Measurements from ENCODE around the gene SH3PXD2B.
A peak's percentile ranks its signal among the peaks of the same experiment; 100 is the strongest.
"Not testable (repeated sequence)": the region's sequence is repeated elsewhere in the genome, so short reads cannot be mapped to it uniquely, and the experiment has no call there.

Gene SH3PXD2B

DNA sequence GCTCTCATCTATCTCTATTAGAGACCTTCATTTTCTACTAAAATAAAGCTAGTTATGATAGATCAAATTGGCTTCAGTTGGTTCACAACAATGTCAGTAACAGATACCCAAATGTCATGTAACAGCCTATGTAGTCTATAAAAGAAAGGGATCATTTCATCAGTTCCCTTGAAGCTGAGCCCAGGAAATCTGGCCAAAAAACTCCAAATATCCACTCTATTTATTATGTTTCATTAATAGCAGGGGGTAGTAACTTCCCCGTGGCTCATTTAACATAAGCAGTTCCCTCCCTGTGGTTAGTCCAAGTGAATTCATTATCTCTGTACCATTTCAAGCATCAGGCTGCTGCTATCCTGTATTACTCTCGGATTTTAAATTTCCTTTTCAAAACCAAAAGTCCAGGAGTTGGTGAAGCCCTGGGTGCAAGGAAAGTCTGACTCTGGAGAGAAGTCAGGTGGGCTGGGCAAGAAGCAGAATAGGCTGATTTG, 66.0 kb downstream of the SH3PXD2B start:
- FAIRE-seq (no peak), DNase-seq (ENCODE audit: insufficient read length, low spot score) (no peak)
- no peak for TF ChIP-seq POLR2A (IDR thresholded peaks at IDR 0.05; ENCODE audit: low read depth, low read length)

DNA sequence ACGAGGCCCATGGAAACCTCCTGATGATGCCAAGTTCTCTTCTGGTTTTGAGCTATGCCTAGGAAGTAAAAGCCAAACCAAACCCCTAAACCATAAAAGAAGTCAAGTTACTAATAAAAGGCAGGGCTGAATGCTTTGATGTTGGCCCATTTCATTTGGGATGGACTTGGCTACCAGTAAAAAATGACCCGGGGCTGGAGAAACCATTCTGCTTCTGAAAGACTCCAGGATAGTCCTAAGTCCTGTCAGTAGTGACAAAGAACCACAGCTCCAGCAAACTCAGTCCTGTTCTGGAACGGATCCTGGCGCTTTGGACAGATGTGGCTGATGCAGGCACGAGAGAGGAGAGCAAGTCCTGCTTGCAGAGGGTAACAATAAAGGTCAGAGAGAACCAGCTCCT, 68.6 kb downstream of the SH3PXD2B start:
- TF ChIP-seq POLR2A (IDR thresholded peaks at IDR 0.05; ENCODE audit: low read depth, low read length) = no peak
- FAIRE-seq = no peak
- DNase-seq (ENCODE audit: insufficient read length, low spot score) = no peak

DNA sequence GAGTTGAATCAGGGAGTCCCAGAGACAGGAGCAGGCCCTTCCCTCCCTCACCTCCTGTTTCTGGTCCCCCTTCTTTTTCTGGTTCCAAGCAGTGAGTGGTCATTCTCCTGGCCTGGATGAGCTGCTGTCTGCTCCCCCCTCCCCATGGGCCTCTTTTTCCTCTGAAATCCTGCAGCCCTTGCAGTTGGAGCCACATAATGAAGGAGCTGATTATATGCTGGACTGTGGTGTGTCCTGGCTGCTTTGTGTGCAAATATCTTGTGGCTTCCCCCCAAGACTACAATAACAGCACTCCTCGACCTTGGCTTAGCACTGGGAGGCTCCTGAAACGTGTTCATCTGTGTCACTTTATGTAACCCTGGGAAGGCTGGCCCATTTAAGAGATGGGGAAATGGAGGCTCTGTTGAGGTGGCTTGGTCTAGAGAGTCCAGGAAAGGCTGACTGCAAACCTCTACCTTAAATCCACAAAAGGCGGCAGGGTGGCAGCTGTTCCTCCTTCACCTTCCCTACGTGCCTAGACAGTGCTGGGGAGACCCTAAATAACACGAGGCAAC, 69.2 kb downstream of the SH3PXD2B start:
- FAIRE-seq (no peak), DNase-seq (ENCODE audit: insufficient read length, low spot score) (no peak)
- TF ChIP-seq POLR2A (IDR thresholded peaks at IDR 0.05; ENCODE audit: low read depth, low read length) = no peak

DNA sequence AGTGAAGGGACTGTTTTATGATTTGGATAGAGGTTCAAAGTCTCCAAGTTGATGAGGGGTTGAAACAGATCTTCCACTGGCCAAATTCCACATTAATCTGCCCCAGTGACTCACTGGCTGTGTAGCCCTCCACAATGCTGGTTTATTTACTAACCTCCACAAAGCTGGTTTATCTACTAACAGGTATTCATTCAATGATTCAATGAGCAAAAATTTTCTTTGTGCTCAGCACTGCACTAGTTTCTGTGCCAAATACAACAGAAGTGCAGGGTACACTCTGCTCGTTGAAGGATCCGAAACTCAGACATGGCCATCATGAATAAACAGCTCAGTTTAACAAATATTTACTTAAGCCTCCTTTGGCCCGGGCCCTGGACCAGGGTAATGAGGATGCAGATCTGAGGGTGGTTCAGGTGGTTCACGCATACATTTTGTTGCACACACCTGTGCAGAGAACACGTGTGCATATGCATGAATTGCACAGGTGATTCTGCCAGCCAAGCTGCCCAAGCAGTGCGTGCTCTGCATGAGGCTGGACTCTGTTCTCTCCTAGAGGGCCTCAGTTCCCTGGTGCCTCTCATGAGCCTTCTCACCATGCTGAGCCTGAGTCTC, 71.0 kb downstream of the SH3PXD2B start:
- FAIRE-seq = no peak
- DNase-seq (ENCODE audit: insufficient read length, low spot score) = peak; percentile 26
- no peak for TF ChIP-seq POLR2A (IDR thresholded peaks at IDR 0.05; ENCODE audit: low read depth, low read length)

DNA sequence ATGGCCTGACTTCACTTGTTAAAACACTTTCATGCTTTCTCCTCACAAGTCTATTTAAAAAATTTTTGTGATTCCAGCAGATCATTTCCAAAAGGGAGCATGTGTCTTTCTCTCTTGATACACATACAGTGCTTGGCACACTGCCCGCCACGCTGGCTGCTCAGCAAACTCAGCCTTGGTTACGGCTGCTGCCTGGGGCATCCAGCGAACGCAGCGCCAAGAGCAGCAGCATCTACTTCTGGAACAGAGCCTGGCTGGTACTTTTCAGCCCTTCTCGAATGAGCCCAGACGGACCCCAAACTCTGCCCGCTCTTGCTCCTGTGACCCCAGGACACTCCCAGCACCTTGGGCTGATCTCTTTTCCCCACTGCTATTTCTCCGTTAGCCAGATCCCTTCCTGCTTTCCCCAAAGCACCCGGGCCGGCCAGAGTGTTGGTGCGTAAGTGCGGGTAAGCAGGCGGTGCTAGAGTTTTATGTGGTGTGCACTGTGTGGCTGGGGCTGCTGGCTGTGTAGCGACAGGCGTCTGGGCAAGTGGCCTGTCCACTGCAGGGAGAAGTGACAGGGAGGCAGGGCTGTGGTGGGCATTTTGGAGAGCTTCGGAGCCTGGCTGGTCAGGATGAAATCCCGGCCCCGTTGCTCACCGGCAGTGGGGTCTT, 73.2 kb downstream of the SH3PXD2B start:
- no peak for DNase-seq (ENCODE audit: insufficient read length, low spot score)
- no peak for TF ChIP-seq POLR2A (IDR thresholded peaks at IDR 0.05; ENCODE audit: low read depth, low read length)
- no peak for FAIRE-seq

DNA sequence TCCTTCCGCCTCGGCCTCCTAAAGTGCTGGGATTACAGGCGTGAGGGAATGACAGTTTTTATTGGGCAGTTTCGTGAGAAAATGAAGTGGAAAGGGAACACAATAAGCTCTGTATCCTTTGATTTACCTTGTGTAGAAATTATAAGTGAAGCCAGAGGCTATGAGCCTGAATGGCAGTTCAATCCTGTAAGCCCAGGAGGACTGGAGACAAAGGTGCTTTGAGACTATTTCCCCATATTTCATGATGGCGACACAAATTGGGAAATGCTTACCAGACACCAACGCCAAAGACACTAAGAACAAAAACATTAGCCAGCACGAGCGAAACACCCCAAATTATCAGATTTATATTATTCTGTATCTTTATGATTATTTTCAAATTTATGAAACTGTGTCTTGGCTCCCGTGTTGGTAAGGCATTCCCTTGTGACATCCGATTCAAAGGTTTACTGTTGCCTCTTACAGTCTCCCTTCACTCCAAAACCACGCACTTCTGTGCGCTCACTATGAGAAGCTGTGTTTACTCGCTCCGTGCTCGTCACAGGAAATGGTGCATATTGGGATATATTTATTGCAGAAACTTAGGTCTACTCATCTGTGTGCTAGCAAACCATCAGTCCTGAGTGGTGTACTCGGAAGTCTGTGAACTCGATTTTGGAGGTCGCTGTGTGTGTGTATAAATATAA, 73.9 kb downstream of the SH3PXD2B start:
- no peak for TF ChIP-seq POLR2A (IDR thresholded peaks at IDR 0.05; ENCODE audit: low read depth, low read length)
- DNase-seq (ENCODE audit: insufficient read length, low spot score) (no peak), FAIRE-seq (no peak)

DNA sequence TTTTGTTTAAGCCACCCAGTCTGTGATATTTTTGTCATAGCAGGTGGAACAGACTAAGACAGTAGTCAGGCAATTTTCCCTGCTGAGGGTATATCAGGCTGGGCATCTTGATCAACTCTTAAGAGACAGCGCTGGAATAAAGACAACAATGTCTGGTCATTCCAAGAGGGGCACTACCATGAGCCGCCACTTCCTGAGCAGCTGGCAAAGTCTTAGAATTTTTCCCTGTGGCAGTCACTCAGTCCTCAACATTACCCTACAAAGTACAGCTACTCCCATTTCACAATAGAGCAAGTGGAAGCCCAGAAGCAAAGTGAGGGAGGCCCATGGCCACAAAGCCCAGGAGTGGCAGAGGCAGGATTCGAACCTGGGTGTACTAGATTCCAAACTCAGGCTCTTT, 74.8 kb downstream of the SH3PXD2B start:
- DNase-seq (ENCODE audit: insufficient read length, low spot score) = no peak
- FAIRE-seq = no peak

DNA sequence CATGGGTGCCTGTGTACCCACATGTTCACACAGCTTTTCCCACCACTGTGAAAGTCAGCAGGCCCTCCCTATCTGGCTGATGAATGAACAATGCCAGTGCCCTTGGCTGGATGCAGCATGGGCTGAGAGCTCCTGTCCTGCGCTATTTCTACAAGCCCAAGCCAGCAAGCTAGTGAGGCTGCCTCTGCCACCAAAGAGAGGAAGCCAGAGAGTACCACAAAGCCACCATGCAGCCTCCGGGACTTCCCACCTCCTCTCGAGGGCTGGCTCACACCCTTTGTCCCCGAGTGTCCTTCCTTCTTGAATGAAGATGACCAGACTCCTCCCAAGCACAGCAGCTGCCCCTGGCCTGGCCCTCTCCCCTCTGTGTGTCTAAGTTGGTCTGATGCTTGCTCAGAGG, 76.5 kb downstream of the SH3PXD2B start:
- DNase-seq (ENCODE audit: insufficient read length, low spot score) (no peak), FAIRE-seq (no peak)
- no peak for TF ChIP-seq POLR2A (IDR thresholded peaks at IDR 0.05; ENCODE audit: low read depth, low read length)

More for the DNA sequence above, 74.8 kb downstream of the SH3PXD2B start:
- TF ChIP-seq POLR2A (IDR thresholded peaks at IDR 0.05; ENCODE audit: low read depth, low read length) = no peak

DNA sequence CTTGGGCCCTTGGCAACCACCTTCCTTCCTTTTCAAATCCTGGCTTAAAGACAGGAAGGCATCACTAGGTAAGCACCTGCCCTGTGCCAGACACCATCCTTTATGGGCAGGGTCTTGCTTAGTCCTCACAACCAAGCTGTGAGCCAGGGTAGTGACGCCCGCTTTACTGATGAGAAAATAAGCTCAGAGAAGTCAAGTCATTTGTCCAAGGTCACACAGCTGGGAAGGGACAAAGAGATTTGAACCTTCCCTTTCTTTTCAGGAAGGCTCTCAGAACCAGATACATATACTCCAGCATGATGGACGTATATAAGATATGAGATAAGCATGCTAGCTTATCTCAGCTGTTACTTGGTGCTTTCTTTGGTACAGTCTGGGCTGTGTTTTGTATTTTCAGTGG, 76.9 kb downstream of the SH3PXD2B start:
- TF ChIP-seq POLR2A (IDR thresholded peaks at IDR 0.05; ENCODE audit: low read depth, low read length) = no peak
- FAIRE-seq (no peak), DNase-seq (ENCODE audit: insufficient read length, low spot score) (no peak)

DNA sequence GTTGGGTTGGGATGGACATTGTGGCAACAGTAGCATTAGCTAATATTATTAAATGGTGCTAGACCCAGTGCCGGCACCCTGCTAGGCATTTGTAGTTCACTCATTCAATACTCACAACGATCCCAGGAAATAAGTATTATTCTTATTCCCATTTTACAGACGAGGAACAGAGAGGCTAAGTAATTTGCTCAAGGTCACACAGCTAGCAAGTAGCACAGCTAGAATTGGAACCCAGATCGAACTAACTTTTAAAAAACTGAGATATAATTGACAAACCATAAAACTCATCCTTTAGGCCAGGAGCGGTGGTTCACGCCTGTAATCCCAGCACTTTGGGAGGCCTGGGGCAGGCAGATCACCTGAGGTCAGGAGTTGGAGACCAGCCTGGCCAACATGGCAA, 79.5 kb downstream of the SH3PXD2B start:
- FAIRE-seq (no peak), DNase-seq (ENCODE audit: insufficient read length, low spot score) (no peak)
- TF ChIP-seq POLR2A (IDR thresholded peaks at IDR 0.05; ENCODE audit: low read depth, low read length) = no peak

DNA sequence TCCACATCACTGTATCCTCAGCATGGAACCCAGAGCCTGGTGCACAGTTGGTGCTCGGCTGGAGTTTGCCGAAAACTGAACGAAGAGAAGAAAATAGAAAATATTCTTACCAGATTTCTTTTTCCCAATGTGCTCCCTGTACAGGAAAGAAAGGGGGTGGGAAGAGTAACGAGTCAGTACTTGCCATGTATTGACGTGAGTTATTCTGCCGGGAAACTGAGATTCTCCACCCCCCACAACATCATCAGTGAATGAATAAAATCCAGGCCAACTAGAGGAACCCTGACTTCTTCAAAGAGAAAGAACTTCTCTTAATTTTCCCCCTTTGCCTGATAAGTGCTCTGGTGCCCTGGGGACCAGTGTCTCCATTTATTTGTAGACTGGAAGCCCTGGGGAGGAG, 80.6 kb downstream of the SH3PXD2B start:
- no peak for FAIRE-seq
- no peak for TF ChIP-seq POLR2A (IDR thresholded peaks at IDR 0.05; ENCODE audit: low read depth, low read length)
- no peak for DNase-seq (ENCODE audit: insufficient read length, low spot score)

DNA sequence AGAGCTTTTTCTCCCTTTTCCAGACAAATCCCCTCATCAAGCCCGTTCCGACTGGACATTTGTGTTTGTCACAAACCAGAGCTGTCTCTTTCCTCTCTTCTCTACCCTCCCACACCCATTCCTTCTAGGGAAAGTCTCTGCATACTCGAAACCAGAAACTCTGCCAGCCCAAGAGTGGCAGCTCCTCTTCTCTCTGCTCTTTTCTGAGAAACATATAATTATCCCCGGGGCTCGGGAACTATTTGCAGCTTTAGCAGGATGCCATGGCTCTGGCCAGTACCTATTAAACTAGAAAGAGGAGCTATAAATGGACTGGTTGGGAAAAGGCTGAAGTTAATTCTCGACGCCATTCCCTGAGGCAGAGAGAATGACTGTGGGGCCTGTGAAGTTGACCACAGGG, 82.6 kb downstream of the SH3PXD2B start:
- TF ChIP-seq POLR2A (IDR thresholded peaks at IDR 0.05; ENCODE audit: low read depth, low read length) = no peak
- FAIRE-seq (no peak), DNase-seq (ENCODE audit: insufficient read length, low spot score) (no peak)

DNA sequence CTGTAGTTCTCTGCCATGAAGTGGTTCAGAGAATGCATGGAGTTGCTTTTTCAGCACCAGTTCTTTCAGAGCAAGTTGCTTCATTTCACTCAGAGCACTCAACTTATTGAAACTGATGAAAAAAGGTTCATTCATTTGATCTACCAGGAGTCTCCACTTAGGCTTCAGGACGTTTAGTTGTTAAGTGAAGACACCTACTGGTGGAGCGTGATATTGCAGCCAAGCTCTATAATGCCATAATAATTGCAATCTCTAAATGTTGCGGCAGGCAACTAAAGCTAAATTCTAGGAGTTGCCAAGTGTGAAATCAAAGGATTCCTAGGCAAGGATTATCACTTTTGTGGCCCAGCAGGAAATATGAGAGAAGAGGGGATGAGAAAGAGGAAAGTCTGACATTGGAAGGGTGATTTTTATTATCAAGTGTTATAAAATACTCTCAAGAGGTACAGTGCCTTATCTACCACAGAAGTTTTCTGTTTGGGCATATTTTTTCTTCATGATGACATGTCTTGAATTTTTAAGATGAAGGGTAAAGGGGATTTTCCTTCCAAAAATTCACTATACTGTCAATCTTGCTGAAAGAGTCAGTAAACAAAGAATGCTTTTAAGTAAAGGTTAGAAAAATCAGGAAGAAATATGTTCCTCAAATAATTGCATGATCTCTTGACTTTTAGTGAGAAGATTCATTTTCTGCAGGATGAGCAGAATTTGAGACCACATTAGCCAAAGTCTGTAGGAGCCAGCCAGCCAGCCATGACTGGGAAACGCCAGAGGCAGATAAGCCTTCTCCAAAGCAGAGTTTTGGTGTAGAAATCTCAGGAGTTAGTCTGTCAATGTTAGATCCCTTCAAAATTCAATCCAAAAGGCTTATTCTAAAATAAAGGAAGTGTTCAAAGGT, 83.4 kb downstream of the SH3PXD2B start:
- DNase-seq (ENCODE audit: insufficient read length, low spot score) = no peak
- no peak for TF ChIP-seq POLR2A (IDR thresholded peaks at IDR 0.05; ENCODE audit: low read depth, low read length)
- no peak for FAIRE-seq

DNA sequence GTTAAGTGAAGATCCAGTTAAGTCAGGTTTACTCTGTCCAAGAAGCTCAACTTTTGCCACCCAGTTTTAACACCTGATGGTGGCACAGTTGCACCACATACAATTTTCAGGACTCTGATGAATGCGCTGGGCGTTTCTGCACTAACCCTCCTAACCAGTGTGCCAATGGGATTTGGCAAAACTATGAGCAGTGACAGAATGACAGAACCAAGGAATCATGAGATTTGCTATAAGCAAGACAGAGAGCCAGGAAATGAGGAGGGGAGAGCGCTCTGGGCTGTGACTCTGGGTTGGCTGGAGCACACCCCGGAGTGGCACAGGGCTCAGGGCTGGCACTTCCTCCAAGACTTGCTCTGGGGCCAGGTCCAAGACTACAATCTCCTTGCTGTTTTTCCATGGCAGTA, 84.1 kb downstream of the SH3PXD2B start:
- FAIRE-seq = no peak

DNA sequence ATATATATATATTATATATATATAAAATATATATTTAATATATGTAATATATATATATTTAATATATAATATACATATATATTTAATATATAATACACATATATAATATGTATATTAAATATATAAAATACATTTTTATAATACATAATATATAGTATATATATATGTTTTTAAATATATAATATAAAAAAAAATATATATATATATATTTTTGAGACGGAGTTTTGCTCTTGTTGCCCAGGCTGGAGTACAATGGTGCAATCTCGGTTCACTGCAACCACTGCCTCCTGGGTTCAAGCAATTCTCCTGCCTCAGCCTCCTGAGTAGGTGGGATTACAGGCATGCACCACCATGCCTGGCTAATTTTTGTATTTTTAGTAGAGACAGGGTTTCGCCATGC, 85.6 kb downstream of the SH3PXD2B start:
- DNase-seq (ENCODE audit: insufficient read length, low spot score); FAIRE-seq: not testable (repeated sequence)

More for the DNA sequence above, 84.1 kb downstream of the SH3PXD2B start:
- DNase-seq (ENCODE audit: insufficient read length, low spot score) = no peak
- no peak for TF ChIP-seq POLR2A (IDR thresholded peaks at IDR 0.05; ENCODE audit: low read depth, low read length)

Data from H54 (cell line).